HG03095 (cell line): ENCODE data around the gene NSUN6.
"Not testable (repeated sequence)": the region's sequence is repeated elsewhere in the genome, so short reads cannot be mapped to it uniquely, and the experiment has no call there.

ENCODE experiments used
- ATAC-seq: cut with Tn5 transposase; IDR thresholded peaks from one replicate; pipeline ENCODE4 v1.9.1; 2021; ENCODE audit warnings: moderate library complexity; ENCODE audit not compliant: unreplicated experiment

Gene NSUN6

DNA sequence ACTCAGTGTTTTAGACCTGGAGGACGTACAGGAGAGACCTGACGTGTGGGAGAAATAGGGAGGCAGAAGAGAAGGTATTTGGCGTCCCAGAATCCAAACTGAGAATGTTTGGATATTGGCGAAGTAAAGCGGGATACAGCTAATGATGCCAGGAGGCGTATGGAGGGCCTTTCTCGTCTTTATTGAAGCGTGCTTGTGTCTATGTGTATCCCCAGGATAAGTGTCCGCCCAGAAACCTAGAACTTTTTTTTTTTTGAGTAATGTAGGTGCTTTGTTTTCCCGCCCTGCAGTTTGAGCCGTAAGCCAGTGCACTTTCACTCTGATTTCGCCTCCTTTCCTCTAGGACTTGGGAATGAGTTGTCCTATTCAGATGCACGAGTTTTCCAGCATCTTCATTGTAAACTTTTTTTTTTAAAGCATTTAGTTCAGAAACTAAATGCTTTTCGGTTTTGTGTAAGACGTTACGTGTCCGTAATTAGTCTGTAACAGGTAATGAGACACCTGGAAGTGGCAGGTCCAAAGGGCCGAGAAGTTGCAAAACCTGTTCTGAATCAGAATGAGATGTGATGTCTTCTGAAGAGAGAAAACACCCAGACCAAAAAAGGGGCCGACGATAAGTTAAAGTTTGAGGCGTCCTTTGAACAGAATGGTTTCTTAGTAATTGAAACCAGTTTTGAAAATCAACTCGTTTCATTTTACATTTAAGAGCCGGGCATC is 8.6 kb upstream of the NSUN6 start:
- peak; percentile 16 for ATAC-seq

DNA sequence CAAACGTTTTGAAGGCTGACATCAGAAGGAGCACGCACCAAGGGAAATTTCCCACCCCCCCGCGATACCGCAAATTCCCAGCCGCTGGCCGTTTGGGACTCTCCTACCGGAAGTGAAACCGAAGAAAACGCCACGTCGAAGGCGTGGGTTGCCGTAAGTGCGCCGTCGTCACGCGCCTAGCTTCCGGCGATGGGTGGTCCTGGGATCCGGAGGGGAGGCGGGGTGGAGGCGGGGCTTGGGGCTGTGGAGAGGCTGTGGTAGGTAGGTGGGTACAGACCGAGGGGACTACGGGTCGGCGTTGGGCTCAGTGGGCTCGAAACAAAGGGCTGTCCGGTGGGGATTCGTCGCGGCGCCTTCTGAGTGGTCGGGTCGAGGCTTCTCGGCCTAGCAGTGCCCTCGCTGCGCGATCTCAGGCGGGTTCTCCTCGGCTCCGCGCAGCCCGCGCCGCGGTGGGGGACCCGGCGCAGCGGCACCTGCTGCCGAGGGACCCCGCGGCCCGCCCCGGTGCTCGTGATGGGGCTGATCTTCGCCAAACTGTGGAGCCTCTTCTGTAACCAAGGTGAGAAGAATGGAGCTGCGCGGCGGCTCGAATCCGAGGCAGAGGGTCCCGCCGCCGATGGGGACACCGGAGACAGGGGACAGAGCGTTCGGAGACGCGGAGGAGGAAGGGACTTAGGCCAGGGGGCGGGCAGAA is 7.9 kb upstream of the NSUN6 start, which contains the start of gene ARL5B:
ARL5B (plus strand) TSS at position 307 of the 694 bp plus-strand sequence; CDS start at position 514, 207 bp downstream.
- peak; percentile 89 for ATAC-seq

DNA sequence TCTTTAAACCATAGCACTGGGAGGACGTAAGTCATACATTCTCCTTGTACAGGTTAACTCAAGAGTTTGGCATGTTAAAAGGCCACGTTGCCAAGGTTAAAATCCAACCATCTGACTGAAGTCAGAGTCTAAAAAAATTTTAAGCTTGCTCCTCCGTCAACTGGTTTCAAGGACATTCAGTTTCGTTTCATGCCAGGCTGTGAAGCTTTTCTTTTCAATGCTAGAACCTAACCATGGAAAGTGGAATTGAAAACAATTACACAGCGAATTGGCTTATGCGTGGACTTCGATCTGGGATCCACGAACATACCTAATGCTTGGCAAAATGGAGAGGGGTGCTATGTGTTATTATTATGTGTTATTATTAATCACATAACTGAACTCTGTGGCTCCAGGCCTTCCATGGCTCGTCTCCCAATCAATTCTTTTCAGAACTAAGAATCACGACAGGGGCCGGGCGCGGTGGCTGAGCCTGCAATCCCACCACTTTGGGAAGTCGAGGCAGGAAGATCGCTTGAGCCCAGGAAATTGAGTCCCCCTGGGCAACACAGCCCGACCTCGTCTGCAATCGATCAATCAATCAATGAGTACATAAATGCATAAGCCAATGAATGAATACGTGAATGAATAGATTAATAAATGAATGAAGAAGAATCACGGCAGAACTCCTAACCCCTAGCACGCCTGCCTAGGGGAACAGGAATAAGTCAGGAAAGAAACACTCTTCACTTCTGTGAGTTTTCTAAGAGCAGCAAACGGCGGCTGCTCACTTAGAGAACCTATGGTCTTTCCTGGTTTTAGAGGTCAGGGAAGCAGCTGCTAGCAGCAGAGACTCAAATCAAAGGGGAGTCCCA is 7.1 kb upstream of the NSUN6 start:
- peak; percentile 1 for ATAC-seq

DNA sequence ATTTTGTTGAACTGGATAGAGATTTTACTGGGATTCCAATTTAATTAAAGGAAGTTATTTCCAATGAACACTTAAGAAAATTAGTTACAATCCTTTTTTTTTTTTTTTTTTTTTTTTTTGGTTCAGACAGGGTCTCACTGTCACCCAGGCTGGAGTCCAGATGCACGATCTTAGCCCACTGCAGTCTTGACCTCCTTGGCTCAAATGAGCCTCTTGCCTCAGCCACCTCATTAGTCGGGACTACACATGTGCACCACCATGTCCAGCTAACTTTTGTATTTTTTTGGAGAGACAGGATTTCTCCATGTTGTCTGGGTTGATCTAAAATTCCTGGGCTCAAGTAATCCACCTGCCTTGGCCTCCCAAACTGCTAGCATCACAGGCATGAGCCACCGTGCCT is 5.3 kb upstream of the NSUN6 start:
- no peak for ATAC-seq

DNA sequence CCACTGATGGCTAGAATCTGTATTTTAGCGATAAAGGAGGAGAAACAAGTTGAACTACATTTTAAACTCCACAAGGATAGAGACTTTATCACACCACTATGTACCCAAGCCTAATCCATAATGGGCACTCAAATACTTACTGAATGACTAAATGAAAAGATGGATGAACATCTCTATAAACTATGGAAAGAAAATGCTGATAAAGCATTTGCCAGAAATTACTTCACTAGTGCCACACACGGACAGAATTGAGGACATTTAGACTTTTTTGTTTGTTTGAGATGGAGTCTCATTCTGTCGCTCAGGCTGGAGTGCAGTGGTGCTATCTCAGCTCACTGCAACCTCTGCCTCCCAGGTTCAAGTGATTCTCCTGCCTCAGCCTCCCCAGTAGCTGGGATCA is 1.7 kb upstream of the NSUN6 start:
- ATAC-seq: no peak

DNA sequence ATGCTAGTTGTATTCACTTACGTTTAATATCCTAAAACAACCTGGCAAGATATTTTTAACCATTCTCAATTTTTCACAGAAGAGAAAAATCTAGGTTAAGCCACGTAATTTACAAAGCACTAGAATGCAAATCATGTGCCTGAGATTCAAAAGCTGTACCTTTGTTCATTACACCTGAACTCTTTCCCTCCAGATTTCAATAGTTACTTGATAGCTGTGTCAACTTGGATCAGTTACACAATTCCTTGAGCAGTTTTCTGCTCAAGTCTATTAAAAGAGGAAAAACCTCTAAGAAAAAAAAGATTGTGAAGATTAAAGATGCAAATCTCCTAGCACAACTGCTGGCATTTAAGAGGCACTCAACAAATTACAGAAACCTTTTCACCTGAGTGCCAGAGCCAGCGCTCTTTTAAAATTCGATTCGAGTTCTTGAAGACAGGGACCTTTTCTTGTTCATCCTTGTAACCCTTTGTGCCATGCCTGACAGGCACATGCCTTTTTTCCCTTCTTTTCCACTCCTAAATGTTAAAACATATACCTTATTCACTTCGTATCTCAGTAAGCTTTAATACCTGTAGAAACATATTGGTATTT is 886 bp downstream of the NSUN6 start:
- no peak for ATAC-seq

DNA sequence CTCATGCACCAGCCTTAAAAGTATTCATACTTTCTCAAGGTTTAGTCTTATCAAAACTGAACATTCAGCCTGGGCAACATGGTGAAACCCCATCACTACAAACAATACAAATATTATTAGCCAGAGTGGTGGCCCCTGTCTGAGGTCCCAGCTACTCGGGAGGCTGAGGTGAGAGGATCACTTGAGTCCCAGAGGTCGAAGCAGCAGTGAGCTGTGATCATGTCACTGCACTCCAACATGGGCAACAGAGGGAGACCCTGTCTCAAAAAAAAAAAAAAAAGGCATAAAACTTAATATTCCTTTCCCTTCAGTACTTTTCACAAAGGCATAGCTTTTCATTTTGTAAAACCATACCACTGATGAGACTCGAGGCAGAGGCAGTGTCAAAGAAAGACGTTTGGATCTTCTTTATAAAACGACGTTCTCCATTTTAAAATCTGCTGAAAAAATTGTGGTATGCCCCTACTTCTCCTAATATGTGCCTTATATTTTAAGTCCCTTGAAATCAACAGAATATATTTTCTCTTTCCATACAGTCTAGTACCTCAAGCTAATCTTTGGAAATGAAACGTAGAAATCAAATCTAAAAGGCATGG is 1.9 kb downstream of the NSUN6 start:
- ATAC-seq: no peak

DNA sequence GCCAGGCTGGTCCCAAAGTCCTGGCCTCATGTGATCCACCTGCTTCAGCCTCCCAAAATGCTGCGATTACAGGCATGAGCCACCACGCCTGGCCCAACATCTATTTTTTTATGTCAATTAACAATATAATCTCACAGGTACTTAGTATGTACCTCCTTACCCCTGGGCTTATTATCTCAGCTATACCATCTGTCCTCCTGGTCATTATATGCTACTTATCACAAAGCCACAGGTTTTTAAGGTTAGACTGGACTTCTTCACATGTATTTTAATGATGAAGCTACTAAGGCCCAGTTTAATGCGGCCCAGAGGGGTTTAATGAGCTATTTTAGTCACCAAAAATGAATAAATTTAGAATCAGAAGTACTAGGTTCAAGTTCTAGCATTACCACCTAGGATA is 3.4 kb downstream of the NSUN6 start:
- ATAC-seq: no peak

DNA sequence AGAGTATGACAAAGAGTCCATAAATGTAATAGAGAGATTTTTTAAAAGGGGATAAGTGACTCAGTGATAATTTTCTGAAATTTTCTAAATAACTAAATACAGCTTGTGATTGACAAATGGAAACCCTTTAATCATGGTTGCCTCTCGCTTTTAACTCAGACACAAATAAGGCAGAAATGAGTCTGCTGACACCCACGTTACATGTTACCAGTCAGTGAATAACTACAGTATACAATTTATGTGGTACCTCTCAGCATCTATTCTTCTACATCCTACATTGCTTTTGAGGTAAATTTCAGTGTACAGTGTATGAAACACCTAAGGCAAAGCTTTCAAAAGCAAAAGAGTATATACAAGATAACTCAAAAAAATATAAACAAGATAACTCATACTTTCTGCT is 4.2 kb downstream of the NSUN6 start:
- ATAC-seq: no peak

DNA sequence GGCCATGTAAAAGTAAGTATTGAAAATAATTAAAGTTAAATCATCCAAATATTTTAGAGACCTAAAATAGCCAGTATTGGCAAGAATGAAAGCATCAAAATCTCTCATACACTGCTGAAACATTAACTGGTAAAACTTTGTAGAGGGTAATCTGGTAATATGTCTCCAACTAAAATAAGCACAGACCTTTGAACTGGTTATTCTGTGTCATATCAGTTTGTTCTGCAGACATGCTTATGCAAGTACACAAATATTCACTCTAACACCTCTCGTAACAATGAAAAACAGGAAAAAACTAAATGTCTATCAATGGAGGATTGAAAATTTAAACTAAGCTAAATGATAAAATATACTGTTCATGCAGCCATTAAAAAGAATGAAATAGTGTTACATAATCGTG is 11.7 kb downstream of the NSUN6 start:
- not testable (repeated sequence) for ATAC-seq

DNA sequence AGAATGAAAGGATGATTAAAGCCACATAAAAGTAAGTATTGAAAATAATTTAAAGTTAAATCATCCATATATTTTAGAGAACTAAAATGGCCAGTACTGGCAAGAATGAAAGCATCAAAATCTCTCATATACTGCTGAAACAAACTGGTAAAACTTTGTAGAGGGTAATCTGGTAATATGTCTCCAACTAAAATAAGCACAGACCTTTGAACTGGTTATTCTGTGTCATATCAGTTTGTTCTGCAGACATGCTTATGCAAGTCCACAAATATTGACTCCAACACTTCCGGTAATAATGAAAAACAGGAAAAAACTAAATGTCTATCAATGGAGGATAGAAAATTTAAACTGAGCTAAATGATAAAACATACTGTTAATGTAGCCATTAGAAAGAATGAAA is 14.0 kb downstream of the NSUN6 start:
- ATAC-seq: not testable (repeated sequence)

DNA sequence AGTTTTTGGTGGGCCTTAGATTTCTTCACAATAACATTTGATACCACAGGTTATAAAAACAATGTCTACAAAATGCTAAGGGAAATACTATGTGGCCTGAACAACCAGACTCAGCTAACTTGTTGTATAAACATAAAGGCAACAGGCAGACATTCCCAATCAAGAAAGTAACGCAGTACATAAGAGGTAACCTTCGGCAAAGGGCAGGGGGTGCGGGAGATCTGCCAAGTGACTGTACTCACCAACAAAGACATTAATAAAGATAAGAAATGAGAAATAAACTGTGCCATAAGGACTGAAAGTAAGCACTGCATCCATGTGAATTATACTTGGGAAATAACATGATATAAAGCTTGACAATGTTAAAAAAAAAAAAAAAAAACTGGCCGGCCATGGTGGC is 15.4 kb downstream of the NSUN6 start:
- ATAC-seq: no peak

DNA sequence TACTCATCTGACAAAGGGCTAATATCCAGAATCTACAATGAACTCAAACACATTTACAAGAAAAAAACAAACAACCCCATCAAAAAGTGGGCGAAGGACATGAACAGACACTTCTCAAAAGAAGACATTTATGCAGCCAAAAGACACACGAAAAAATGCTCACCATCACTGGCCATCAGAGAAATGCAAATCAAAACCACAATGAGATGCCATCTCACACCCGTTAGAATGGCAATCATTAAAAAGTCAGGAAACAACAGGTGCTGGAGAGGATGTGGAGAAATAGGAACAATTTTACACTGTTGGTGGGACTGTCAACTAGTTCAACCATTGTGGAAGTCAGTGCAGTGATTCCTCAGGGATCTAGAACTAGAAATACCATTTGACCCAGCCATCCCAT is 18.9 kb downstream of the NSUN6 start:
- ATAC-seq: not testable (repeated sequence)

DNA sequence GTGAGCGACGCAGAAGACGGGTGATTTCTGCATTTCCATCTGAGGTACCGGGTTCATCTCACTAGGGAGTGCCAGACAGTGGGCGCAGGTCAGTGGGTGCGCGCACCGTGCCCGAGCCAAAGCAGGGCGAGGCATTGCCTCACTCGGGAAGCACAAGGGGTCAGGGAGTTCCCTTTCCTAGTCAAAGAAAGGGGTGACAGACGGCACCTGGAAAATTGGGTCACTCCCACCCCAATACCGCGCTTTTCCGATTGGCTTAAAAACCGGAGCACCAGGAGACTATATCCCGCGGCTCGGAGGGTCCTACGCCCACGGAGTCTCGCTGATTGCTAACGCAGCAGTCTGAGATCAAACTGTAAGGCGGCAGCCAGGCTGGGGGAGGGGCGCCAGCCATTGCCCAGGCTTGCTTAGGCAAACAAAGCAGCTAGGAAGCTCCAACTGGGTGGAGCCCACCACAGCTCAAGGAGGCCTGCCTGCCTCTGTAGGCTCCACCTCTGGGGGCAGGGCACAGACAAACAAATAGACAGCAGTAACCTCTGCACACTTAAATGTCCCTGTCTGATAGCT is 23.9 kb downstream of the NSUN6 start:
- ATAC-seq: not testable (repeated sequence)

DNA sequence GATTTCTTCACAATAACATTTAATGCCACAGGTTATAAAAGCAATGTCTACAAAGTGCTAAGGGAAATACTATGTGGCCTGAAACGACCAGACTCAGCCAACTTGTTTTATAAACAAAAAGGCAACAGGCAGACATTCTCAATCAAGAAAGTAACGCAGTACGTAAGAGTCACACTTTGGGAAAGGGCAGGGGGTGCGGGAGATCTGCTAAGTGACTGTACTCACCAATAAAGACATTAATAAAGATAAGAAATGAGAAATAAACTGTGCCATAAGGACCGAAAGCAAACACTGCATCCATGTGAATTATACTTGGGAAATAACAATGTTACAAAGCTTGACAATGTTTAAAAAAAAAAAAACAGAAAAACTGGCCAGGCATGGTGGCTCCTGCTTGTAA is 25.5 kb downstream of the NSUN6 start:
- ATAC-seq: no peak

DNA sequence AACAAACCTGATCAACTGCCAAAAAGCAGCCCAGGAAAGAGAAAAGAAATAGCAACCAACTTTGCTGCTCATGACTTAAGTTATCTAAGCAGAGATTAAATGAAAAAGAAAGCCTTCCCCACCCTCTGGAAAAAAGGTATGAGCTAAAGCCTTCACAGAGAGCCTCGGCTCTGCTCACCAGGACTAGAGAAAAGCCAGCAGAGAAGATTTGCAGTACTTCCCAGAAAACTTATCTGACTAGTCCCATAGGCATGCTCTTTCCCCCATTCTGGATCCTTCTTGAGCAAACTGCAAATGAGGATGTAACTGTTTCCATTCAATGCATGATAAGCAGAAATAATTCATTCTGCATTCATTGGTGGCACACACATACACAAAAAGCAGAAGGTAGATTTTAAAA is 27.7 kb downstream of the NSUN6 start:
- not testable (repeated sequence) for ATAC-seq

DNA sequence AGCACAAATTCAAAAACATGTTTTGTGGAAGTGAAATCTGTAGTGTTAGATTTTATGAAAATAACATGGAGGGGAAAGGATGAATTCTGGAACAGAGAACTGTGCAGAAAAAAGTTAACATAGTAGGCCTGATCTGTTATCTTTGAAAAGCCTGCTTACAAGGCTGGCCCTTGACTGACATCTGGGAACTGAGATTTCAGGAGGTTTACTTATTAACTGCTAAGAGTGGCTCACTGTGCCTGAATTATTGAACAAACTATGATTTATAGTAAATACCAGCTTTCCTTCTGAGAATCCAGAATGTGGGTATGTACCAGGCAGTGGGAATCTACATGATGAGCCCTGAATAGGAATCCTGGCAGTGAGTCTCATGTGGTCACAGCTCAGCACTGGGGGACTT is 30.5 kb downstream of the NSUN6 start:
- ATAC-seq: no peak

DNA sequence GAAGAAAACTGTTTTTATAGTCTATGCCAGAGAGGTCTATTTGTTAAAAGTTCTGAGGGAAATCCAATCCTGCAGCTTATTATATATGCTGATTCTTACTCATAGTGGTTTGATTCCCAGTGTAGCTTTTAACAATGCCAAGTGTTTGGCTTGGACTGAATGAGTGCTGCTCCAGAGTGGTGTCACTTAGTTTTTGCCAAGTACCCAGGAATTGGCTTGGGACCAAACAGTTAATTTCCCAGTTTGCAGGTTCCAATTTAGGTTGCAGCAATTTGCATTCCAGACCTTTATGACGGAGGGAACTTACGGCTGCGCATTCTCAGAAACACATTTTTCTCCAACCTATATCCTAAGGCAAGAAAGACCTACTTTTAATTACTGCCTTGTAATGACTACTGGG is 32.4 kb downstream of the NSUN6 start:
- ATAC-seq: no peak

DNA sequence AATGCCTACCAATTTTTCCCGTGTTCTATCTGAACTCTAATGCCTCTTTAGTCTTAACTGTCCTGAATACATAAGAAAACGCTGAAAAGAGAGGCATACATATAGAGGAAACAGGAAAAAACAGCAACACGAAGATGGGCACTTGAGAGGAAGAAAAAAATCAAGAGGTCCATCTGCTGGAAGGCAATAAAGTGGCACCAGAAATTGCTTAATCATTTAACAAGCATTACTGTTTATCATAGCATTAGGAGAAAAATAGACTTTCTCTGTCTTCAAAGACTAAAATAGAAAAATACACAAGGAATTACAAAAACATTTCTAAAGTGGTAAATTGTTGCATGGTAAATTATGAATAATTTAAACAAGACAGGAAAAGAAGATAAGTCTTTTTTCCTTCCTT is 35.0 kb downstream of the NSUN6 start:
- no peak for ATAC-seq

DNA sequence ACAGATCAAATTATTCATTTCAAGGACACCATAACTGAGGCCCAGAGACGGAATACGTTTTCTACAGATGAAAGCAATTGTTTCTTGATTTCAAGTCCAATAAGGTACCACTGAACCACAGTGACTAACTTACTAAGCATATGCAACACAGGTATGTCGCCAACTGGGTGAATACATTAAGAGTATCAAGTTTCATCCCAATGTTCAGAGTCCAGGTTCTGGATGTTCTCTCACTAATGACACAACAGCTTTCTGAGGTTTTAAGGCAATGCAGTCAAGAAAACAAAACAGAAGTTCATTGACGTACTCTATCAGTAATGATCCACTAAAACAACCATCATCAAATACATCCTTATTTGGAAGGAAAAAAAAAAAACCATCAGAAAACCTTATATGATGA is 35.8 kb downstream of the NSUN6 start:
- no peak for ATAC-seq

DNA sequence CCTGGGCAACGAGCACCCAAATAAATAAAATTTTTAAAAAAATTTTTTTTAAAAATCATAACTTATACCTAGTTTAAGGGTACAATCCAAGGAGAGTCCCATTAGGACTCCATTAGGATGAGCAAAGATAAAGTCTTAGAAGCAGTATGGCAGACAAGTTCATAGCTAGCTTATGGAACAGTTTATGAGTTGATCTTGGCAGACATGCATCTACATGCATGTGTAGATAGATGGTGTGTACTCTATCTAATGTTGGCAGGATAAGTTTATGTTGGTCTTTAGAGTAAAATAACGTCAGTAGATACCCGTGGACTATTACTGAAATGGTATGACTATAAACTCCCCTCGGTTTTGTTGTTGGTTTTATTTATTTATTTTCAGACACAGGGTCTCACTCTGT is 40.2 kb downstream of the NSUN6 start:
- no peak for ATAC-seq
